Neural cell (in vitro differentiated cells): ENCODE data around the gene TAGLN3. TPM values are rescaled to one million over a fixed set of nuclear protein-coding genes. Genes with fewer than 3 reads are reported as not detected.

Experiments used
- H2AFZ ChIP-seq: fragments of 200-600, 300-800 bp; sonication (generic), shearing (Covaris generic); 2 replicates; pipeline ENCODE4 v1.6.0; 2014; ENCODE audit warnings: low read depth, mild to moderate bottlenecking, antibody characterized with exemption, low read length, moderate library complexity
- H3F3A ChIP-seq: fragments of 200-600 bp; shearing (Covaris generic); 2 replicates; pipeline ENCODE4 v1.6.1; 2016; ENCODE audit warnings: mild to moderate bottlenecking, moderate library complexity, mixed read lengths, antibody characterized with exemption, low read length; ENCODE audit not compliant: insufficient read depth, poor library complexity, severe bottlenecking
- H3K27ac ChIP-seq: fragments of 200-600, 300-800 bp; sonication (generic), shearing (Covaris generic); 2 replicates; pipeline ENCODE4 v1.5.1; 2014; ENCODE audit warnings: mild to moderate bottlenecking, low read length, moderate library complexity
- H3K27me3 ChIP-seq: fragments of 300-800, 200-600 bp; sonication (generic), shearing (Covaris generic); 2 replicates; pipeline ENCODE4 v1.6.0; 2014; ENCODE audit warnings: mild to moderate bottlenecking, low read depth, low read length, moderate library complexity; ENCODE audit not compliant: insufficient read depth
- H3K36me3 ChIP-seq: fragments of 300-800, 200-600 bp; sonication (generic), shearing (Covaris generic); 2 replicates; pipeline ENCODE4 v1.5.1; 2014; ENCODE audit warnings: mild to moderate bottlenecking, antibody characterized with exemption, low read length, moderate library complexity; ENCODE audit not compliant: insufficient read depth
- H3K4me2 ChIP-seq: fragments of 300-800, 200-600 bp; sonication (generic), shearing (Covaris generic); 2 replicates; pipeline ENCODE4 v1.6.0; 2014; ENCODE audit warnings: mild to moderate bottlenecking, low read length
- H3K4me3 ChIP-seq: fragments of 300-800, 200-600 bp; sonication (generic), shearing (Covaris generic); 2 replicates; pipeline ENCODE4 v1.5.1; 2014; ENCODE audit warnings: mild to moderate bottlenecking, low read length, moderate library complexity
- H3K79me2 ChIP-seq: fragments of 200-600 bp; shearing (Covaris generic); replicated peaks from 2 replicates; pipeline ENCODE4 v1.6.0; 2014; ENCODE audit warnings: mild to moderate bottlenecking, low read length, moderate library complexity; ENCODE audit not compliant: insufficient read depth
- H3K9ac ChIP-seq: fragments of 300-800, 200-600 bp; sonication (generic), shearing (Covaris generic); 2 replicates; pipeline ENCODE4 v1.6.1; 2016; ENCODE audit warnings: mild to moderate bottlenecking, low read length, mixed read lengths
- H3K9me2 ChIP-seq: fragments of 200-600 bp; shearing (Covaris generic); 2 replicates; pipeline ENCODE4 v1.6.1; 2016; ENCODE audit warnings: mild to moderate bottlenecking, low read length, mixed read lengths; ENCODE audit not compliant: insufficient read depth
- H3K9me3 ChIP-seq: fragments of 200-600, 300-800 bp; sonication (generic), shearing (Covaris generic); 2 replicates; pipeline ENCODE4 v1.6.1; 2016; ENCODE audit warnings: mild to moderate bottlenecking, mixed run types, low read length, moderate library complexity, mixed read lengths
- H4K20me1 ChIP-seq: fragments of 200-600 bp; shearing (Covaris generic); 2 replicates; pipeline ENCODE4 v1.6.1; 2016; ENCODE audit warnings: mild to moderate bottlenecking, mixed run types; ENCODE audit not compliant: insufficient read depth
- CTCF ChIP-seq: fragments of 450-650 bp; IDR thresholded peaks from 2 replicates; pipeline ENCODE4 v1.5.1; 2014; ENCODE audit warnings: antibody characterized with exemption, mild to moderate bottlenecking, moderate library complexity; ENCODE audit not compliant: poor library complexity, severe bottlenecking
- EP300 ChIP-seq: fragments of 450-650 bp; conservative IDR thresholded peaks from 2 replicates; pipeline ENCODE4 v1.6.1; 2014; ENCODE audit warnings: antibody characterized with exemption, mild to moderate bottlenecking, moderate library complexity; ENCODE audit not compliant: poor library complexity, severe bottlenecking
- EZH2 ChIP-seq: fragments of 200-600, 300-800 bp; shearing (Covaris generic), sonication (generic); IDR thresholded peaks from 2 replicates; pipeline ENCODE4 v1.6.1; 2014; ENCODE audit warnings: antibody characterized with exemption, low read length, borderline replicate concordance, mild to moderate bottlenecking; ENCODE audit not compliant: insufficient read depth, poor library complexity, severe bottlenecking
- MXI1 ChIP-seq: fragments of 450-650 bp; conservative IDR thresholded peaks from 2 replicates; pipeline ENCODE4 v1.6.1; 2014; ENCODE audit warnings: antibody characterized with exemption, mild to moderate bottlenecking; ENCODE audit not compliant: poor library complexity, severe bottlenecking
- POLR2AphosphoS5 ChIP-seq: IDR thresholded peaks from 2 replicates; pipeline ENCODE4 v1.6.1; 2012
- RAD21 ChIP-seq: fragments of 450-650 bp; conservative IDR thresholded peaks from 2 replicates; pipeline ENCODE4 v1.6.1; 2014; ENCODE audit warnings: antibody characterized with exemption, mild to moderate bottlenecking, moderate library complexity
- REST ChIP-seq: IDR thresholded peaks from 2 replicates; pipeline ENCODE4 v1.6.1; 2012; ENCODE audit warnings: borderline replicate concordance
- SMC3 ChIP-seq: fragments of 450-650 bp; conservative IDR thresholded peaks from 2 replicates; pipeline ENCODE4 v1.6.1; 2014; ENCODE audit warnings: antibody characterized with exemption, mild to moderate bottlenecking, moderate library complexity; ENCODE audit not compliant: poor library complexity
- TAF1 ChIP-seq: IDR thresholded peaks from 2 replicates; pipeline ENCODE4 v1.6.1; 2012; ENCODE audit warnings: low read depth
- polyA plus RNA-seq: library from polyadenylated mRNA; depleted of rRNA; stranded (reverse); fragments of >200 nt; gene quantifications from 2 replicates; pipeline ENCODE4 v1.2.3, GENCODE V29; 2014

TAGLN3 gene
- polyA plus RNA-seq, 1 donor from 2014 or later = 519 TPM

DNA sequence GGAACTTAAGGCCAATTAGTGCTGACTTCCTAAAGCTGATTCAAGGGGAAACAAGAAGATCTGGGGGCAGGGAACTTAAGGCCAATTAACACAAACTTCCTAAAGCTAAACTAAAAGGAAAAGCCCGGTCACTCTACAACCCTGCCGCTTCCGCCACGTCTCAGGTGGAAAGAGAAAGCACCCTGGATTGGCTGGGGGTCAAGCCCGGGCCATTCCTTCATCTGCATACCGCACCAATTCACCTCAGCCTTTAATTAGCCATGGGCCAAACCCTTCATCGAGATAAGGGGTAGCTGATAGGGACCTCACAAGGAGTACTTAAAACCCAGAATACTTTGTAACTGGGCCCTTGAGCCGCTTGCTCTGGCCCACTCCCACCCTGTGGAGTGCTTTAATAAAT, 50.2 kb downstream of the TAGLN3 start:
- no peak overlapping the region for H3K4me2 ChIP-seq
- no peaks in the 10 kb centered on the region for H3K36me3 ChIP-seq
- no peaks in the 10 kb centered on the region for H3F3A ChIP-seq
- no peaks in the 10 kb centered on the region for H4K20me1 ChIP-seq
- no peak overlapping the region for H2AFZ ChIP-seq
- H3K79me2 ChIP-seq = no peaks in the 10 kb centered on the region
- no peak for TF ChIP-seq POLR2AphosphoS5
- no peak for TF ChIP-seq TAF1
- no peak for TF ChIP-seq REST
- no peak for TF ChIP-seq CTCF
- no peak for TF ChIP-seq MXI1
- no peak for TF ChIP-seq SMC3
- TF ChIP-seq EZH2 = no peak
- TF ChIP-seq EP300 = no peak
- TF ChIP-seq RAD21 = no peak
- H3K9ac ChIP-seq = no peak overlapping the region
- H3K4me3 ChIP-seq = no peak overlapping the region
- no peaks in the 10 kb centered on the region for H3K9me2 ChIP-seq
- no peak overlapping the region for H3K27ac ChIP-seq
- no peaks in the 10 kb centered on the region for H3K9me3 ChIP-seq
- H3K27me3 ChIP-seq = no peaks in the 10 kb centered on the region

GRCh38 chr3:112053229-112053628, 54.5 kb downstream of the TAGLN3 start:
- no peaks in the 10 kb centered on the region for H3F3A ChIP-seq
- H3K36me3 ChIP-seq = no peaks in the 10 kb centered on the region
- H3K27me3 ChIP-seq = no peaks in the 10 kb centered on the region
- H3K4me2 ChIP-seq = no peak overlapping the region
- no peaks in the 10 kb centered on the region for H3K9me2 ChIP-seq
- H3K79me2 ChIP-seq = no peaks in the 10 kb centered on the region
- no peak overlapping the region for H3K4me3 ChIP-seq
- no peak overlapping the region for H3K27ac ChIP-seq
- no peaks in the 10 kb centered on the region for H4K20me1 ChIP-seq
- H3K9me3 ChIP-seq = no peaks in the 10 kb centered on the region
- no peak overlapping the region for H2AFZ ChIP-seq
- H3K9ac ChIP-seq = no peak overlapping the region
- no peak for TF ChIP-seq EZH2

DNA sequence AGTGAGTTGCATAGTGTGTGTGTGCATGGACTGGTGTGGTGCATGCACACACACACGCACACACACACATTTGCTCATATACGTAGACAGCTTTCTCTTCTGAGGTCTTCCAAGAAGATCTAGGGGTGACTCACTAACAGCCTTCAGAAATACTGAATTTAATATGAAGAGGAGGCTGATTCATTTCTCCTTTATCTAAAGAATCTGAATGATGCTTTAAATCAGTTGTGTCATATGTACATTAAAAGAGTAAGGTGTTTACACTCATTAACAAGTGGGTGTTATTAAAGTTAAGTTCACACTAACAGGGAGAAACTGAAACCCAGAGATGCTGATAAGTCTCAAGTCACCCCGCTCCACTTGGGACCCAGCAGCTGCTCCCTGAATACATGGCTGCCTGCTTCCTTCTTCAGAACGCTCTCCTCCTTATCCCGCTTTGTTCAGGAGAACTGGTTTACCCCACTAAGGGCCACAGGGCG, 57.8 kb downstream of the TAGLN3 start:
- Histone ChIP-seq H4K20me1 (no peaks in the 10 kb centered on the region), H3K9ac (no peak overlapping the region), H3K36me3 (no peaks in the 10 kb centered on the region), H3K79me2 (no peaks in the 10 kb centered on the region), H3K4me2 (no peak overlapping the region), H3K27ac (no peak overlapping the region), H3K9me3 (no peaks in the 10 kb centered on the region), H3K9me2 (no peaks in the 10 kb centered on the region), H2AFZ (no peak overlapping the region), H3F3A (no peaks in the 10 kb centered on the region), H3K27me3 (no peaks in the 10 kb centered on the region), H3K4me3 (no peak overlapping the region)
- no peak for TF ChIP-seq SMC3
- no peak for TF ChIP-seq CTCF
- no peak for TF ChIP-seq MXI1
- no peak for TF ChIP-seq REST
- TF ChIP-seq EZH2 = no peak
